HAP-1 (cell line): ENCODE results near the gene STMND1.

Experiments used
- DNase-seq, 2 experiments: peaks; one replicate each; pipeline ENCODE4 v3.0.0-alpha.2; 2016 to 2020; ENCODE audit warnings: low spot score in 2 of 2
- H3K27me3 ChIP-seq: fragments of 250-450 bp; sonication (Bioruptor Pico); 2 replicates; pipeline ENCODE4 v1.5.1; 2020; ENCODE audit warnings: low read depth, mild to moderate bottlenecking, moderate library complexity
- H3K36me3 ChIP-seq: fragments of 250-450 bp; sonication (Bioruptor Pico); replicated peaks from 2 replicates; pipeline ENCODE4 v1.5.1; 2020; ENCODE audit warnings: mild to moderate bottlenecking
- H3K4me1 ChIP-seq: fragments of 250-450 bp; sonication (Bioruptor Pico); 2 replicates; pipeline ENCODE4 v1.5.1; 2020; ENCODE audit warnings: mild to moderate bottlenecking
- H3K4me3 ChIP-seq: fragments of 250-450 bp; sonication (Bioruptor Pico); 2 replicates; pipeline ENCODE4 v1.5.1; 2020; ENCODE audit warnings: mild to moderate bottlenecking, moderate library complexity
- H3K9me3 ChIP-seq: fragments of 250-450 bp; sonication (Bioruptor Pico); 2 replicates; pipeline ENCODE4 v1.5.1; 2020; ENCODE audit warnings: mild to moderate bottlenecking, moderate library complexity
- in situ Hi-C: fragments of 300-500 bp; cut with MboI; formaldehyde crosslinking; loops from 3 replicates; pipeline ENCODE4 v1.14.3; 2020; ENCODE audit warnings: low sequenced_read_pairs, inconsistent platforms, mixed read lengths

Gene STMND1

GRCh38 chr6:17156112-17156921, 54.5 kb downstream of the STMND1 start:
- H3K27me3 ChIP-seq = no peaks in the 10 kb centered on the region
- H3K36me3 ChIP-seq = no peaks in the 10 kb centered on the region
- in situ Hi-C loops = loop anchor here (5.0 to 10.0 kb wide), 2 partner anchors 436 to 658 kb away; no protein-coding TSS in a partner anchor
- peak; percentile 72 to 81 for DNase-seq
- H3K4me3 ChIP-seq = no peak overlapping the region
- no peaks in the 10 kb centered on the region for H3K4me1 ChIP-seq
- H3K9me3 ChIP-seq = no peaks in the 10 kb centered on the region; the same call in 1 of the 2 replicates

GRCh38 chr6:17156966-17157365, 55.1 kb downstream of the STMND1 start:
- no peaks in the 10 kb centered on the region; the same call in 1 of the 2 replicates for H3K9me3 ChIP-seq
- H3K4me3 ChIP-seq = no peak overlapping the region
- H3K36me3 ChIP-seq = no peaks in the 10 kb centered on the region
- no peak for DNase-seq
- H3K27me3 ChIP-seq = no peaks in the 10 kb centered on the region
- no peaks in the 10 kb centered on the region for H3K4me1 ChIP-seq
- in situ Hi-C loops = loop anchor here (5.0 to 10.0 kb wide), 2 partner anchors 435 to 658 kb away; no protein-coding TSS in a partner anchor

- no peak for DNase-seq
- Histone ChIP-seq H3K36me3 (no peaks in the 10 kb centered on the region), H3K9me3 (no peaks in the 10 kb centered on the region; the same call in 1 of the 2 replicates), H3K27me3 (no peaks in the 10 kb centered on the region), H3K4me1 (no peaks in the 10 kb centered on the region), H3K4me3 (no peak overlapping the region)
- in situ Hi-C loops = loop anchor here (5.0 to 10.0 kb wide), 2 partner anchors 435 to 657 kb away; no protein-coding TSS in a partner anchor
These were observed 55.8 kb downstream of the STMND1 start for GRCh38 chr6:17157617-17158016.

GRCh38 chr6:17159240-17159639, 57.4 kb downstream of the STMND1 start:
- H3K9me3 ChIP-seq = no peaks in the 10 kb centered on the region; the same call in 1 of the 2 replicates
- in situ Hi-C loops = loop anchor here (5.0 to 10.0 kb wide), 2 partner anchors 433 to 656 kb away; no protein-coding TSS in a partner anchor
- no peak for DNase-seq

GRCh38 chr6:17161076-17161475, 59.2 kb downstream of the STMND1 start:
- no peak for DNase-seq
- no peak overlapping the region for H3K4me3 ChIP-seq
- H3K4me1 ChIP-seq = no peaks in the 10 kb centered on the region
- H3K36me3 ChIP-seq = no peaks in the 10 kb centered on the region
- in situ Hi-C loops = no loop called here
- H3K9me3 ChIP-seq = no peaks in the 10 kb centered on the region; the same call in 1 of the 2 replicates
- no peaks in the 10 kb centered on the region for H3K27me3 ChIP-seq

More at GRCh38 chr6:17159240-17159639, 57.4 kb downstream of the STMND1 start:
- no peaks in the 10 kb centered on the region for H3K27me3 ChIP-seq
- H3K4me1 ChIP-seq = no peaks in the 10 kb centered on the region
- no peaks in the 10 kb centered on the region for H3K36me3 ChIP-seq
- H3K4me3 ChIP-seq = no peak overlapping the region

- no peak for DNase-seq
- Histone ChIP-seq H3K9me3 (no peaks in the 10 kb centered on the region; the same call in 1 of the 2 replicates), H3K36me3 (no peaks in the 10 kb centered on the region), H3K4me1 (no peaks in the 10 kb centered on the region), H3K4me3 (no peak overlapping the region), H3K27me3 (no peaks in the 10 kb centered on the region)
- in situ Hi-C loops = no loop called here
These were observed 63.5 kb downstream of the STMND1 start for GRCh38 chr6:17165383-17165782.

GRCh38 chr6:17167327-17167979, 65.6 kb downstream of the STMND1 start:
- DNase-seq = peak; percentile 84

GRCh38 chr6:17169291-17169690, 67.4 kb downstream of the STMND1 start:
- Histone ChIP-seq H3K4me1 (no peaks in the 10 kb centered on the region), H3K36me3 (no peaks in the 10 kb centered on the region), H3K9me3 (no peaks in the 10 kb centered on the region), H3K27me3 (no peaks in the 10 kb centered on the region), H3K4me3 (no peak overlapping the region)
- in situ Hi-C loops = no loop called here
- DNase-seq = no peak

More at GRCh38 chr6:17167327-17167979, 65.6 kb downstream of the STMND1 start:
- Histone ChIP-seq H3K36me3 (no peaks in the 10 kb centered on the region), H3K27me3 (no peaks in the 10 kb centered on the region), H3K9me3 (no peaks in the 10 kb centered on the region), H3K4me1 (no peaks in the 10 kb centered on the region), H3K4me3 (no peak overlapping the region)
- in situ Hi-C loops = no loop called here

- H3K27me3 ChIP-seq = no peaks in the 10 kb centered on the region
- no peak overlapping the region for H3K4me3 ChIP-seq
- no peaks in the 10 kb centered on the region for H3K36me3 ChIP-seq
- DNase-seq = no peak
- H3K4me1 ChIP-seq = no peaks in the 10 kb centered on the region
- no peaks in the 10 kb centered on the region for H3K9me3 ChIP-seq
- in situ Hi-C loops = no loop called here
These were observed 67.9 kb downstream of the STMND1 start for GRCh38 chr6:17169711-17170110.

GRCh38 chr6:17172836-17173470, 71.1 kb downstream of the STMND1 start:
- Histone ChIP-seq H3K36me3 (no peaks in the 10 kb centered on the region), H3K27me3 (no peaks in the 10 kb centered on the region), H3K4me3 (no peak overlapping the region), H3K4me1 (no peaks in the 10 kb centered on the region), H3K9me3 (no peaks in the 10 kb centered on the region; the same call in 1 of the 2 replicates)
- in situ Hi-C loops = no loop called here
- no peak for DNase-seq

- no peak overlapping the region for H3K4me3 ChIP-seq
- no peaks in the 10 kb centered on the region for H3K36me3 ChIP-seq
- H3K4me1 ChIP-seq = peaks cover 3% of the 10 kb centered on the region; the same call in 1 of the 2 replicates
- peak in 1 of 2 experiments; percentile 14 for DNase-seq
- no peaks in the 10 kb centered on the region for H3K27me3 ChIP-seq
- no peaks in the 10 kb centered on the region; the same call in 1 of the 2 replicates for H3K9me3 ChIP-seq
- in situ Hi-C loops = no loop called here
These were observed 76.5 kb downstream of the STMND1 start for GRCh38 chr6:17178326-17178725.

- no peak for DNase-seq
- no peak overlapping the region for H3K4me3 ChIP-seq
- H3K36me3 ChIP-seq = no peaks in the 10 kb centered on the region
- no peaks in the 10 kb centered on the region for H3K27me3 ChIP-seq
- in situ Hi-C loops = no loop called here
- H3K4me1 ChIP-seq = peaks cover 3% of the 10 kb centered on the region; the same call in 1 of the 2 replicates
- H3K9me3 ChIP-seq = no peaks in the 10 kb centered on the region; the same call in 1 of the 2 replicates
These were observed 77.1 kb downstream of the STMND1 start for GRCh38 chr6:17178754-17179529.
